Measurements from ENCODE around the gene LY6G6C.

The LY6G6C gene

GRCh38 chr6:31721351-31722020 is at the start of gene LY6G6C:
LY6G6C (minus strand) TSS chr6:31721746; CDS start chr6:31721679, 67 bp downstream.
- Histone ChIP-seq H3K36me3 (ENCODE audit: control insufficient read depth, insufficient read depth, low read length) (peaks cover 7% of the 10 kb centered on the region), H3K9me3 (ENCODE audit: control insufficient read depth, insufficient read depth, low read length) (no peaks in the 10 kb centered on the region), H3K27ac (ENCODE audit: low read depth, low read length) (no peak within 1 kb of the TSS), H3K9ac (ENCODE audit: low read depth, low read length) (no peak within 1 kb of the TSS), H3K27me3 (ENCODE audit: control insufficient read depth, insufficient read depth, low read length) (no peaks in the 10 kb centered on the region), H3K4me3 (ENCODE audit: low read depth, low read length) (no peak within 1 kb of the TSS), H3K4me1 (ENCODE audit: control insufficient read depth, insufficient read depth, low read length) (peaks cover 13% of the 10 kb centered on the region)

DNA sequence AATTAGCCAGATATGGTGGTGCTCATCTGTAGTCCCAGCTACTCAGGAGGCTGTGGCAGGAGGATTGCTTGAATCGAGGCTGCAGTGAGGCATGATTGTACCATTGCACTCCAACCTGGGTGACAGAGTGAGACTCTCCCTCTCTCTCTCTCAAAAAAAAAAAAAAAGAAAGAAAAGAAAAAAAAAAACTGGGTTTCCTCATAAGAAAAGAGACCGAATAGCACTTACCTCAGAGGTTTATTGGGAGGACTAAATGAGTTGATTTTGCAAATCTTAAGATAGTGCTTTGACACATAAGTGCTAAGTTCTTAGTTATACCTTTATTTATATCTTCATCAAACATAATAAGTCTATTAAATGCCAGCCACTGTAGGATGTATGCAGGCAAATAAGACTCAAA is 49.3 kb upstream of the LY6G6C start:
- Histone ChIP-seq H3K4me3 (ENCODE audit: low read depth, low read length) (no peak overlapping the region), H3K4me1 (ENCODE audit: control insufficient read depth, insufficient read depth, low read length) (no peaks in the 10 kb centered on the region), H3K27ac (ENCODE audit: low read depth, low read length) (no peak overlapping the region), H3K36me3 (ENCODE audit: control insufficient read depth, insufficient read depth, low read length) (no peaks in the 10 kb centered on the region), H3K9me3 (ENCODE audit: control insufficient read depth, insufficient read depth, low read length) (no peaks in the 10 kb centered on the region), H3K27me3 (ENCODE audit: control insufficient read depth, insufficient read depth, low read length) (no peaks in the 10 kb centered on the region), H3K9ac (ENCODE audit: low read depth, low read length) (no peak overlapping the region)

DNA sequence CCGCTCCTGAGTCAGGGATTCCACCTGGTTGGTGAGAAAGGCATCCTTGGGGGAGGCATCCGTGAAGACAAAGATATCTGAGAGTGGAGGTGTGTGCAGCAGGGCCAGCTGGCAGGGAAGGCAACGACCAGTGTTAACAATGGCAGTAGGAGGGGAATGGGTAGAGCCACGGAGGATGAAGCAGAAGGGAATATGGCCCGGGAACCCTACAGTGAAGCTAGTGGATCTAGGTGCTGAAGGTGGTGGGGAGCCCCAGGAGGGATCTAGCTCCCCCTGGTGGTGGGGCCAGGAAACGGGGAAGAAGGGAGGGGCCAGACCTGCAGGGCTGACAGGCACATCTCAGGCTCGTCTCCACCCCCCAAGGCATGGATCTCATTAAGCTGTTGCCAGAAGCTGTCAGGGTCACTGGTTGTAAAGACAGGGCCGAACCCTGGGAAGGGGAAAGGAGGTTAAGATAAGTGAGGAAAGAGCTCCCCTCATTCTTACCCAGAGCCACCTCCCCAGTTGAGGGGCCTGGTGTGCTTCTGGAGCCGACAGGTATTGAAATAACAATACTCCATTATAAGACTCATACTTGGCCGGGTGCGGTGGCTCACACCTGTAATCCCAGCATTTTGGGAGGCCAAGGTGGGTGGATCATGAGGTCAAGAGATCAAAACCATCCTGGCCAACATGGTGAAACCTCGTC is 48.3 kb upstream of the LY6G6C start:
- H3K9me3 ChIP-seq (ENCODE audit: control insufficient read depth, insufficient read depth, low read length), result no peaks in the 10 kb centered on the region
- H3K4me1 ChIP-seq (ENCODE audit: control insufficient read depth, insufficient read depth, low read length), result no peaks in the 10 kb centered on the region

GRCh38 chr6:31768363-31769257 is 47.1 kb upstream of the LY6G6C start:
- H3K36me3 ChIP-seq (ENCODE audit: control insufficient read depth, insufficient read depth, low read length), result 0 out of 2 replicates have a peak, but pooled peaks cover 3% of the 10 kb centered on the region
- no peaks in the 10 kb centered on the region for H3K9me3 ChIP-seq (ENCODE audit: control insufficient read depth, insufficient read depth, low read length)
- H3K27ac ChIP-seq (ENCODE audit: low read depth, low read length), result no peak overlapping the region
- no peak overlapping the region for H3K9ac ChIP-seq (ENCODE audit: low read depth, low read length)
- no peak overlapping the region for H3K4me3 ChIP-seq (ENCODE audit: low read depth, low read length)
- H3K27me3 ChIP-seq (ENCODE audit: control insufficient read depth, insufficient read depth, low read length), result no peaks in the 10 kb centered on the region
- no peaks in the 10 kb centered on the region for H3K4me1 ChIP-seq (ENCODE audit: control insufficient read depth, insufficient read depth, low read length)

More for the DNA sequence above, 48.3 kb upstream of the LY6G6C start:
- Histone ChIP-seq H3K36me3 (ENCODE audit: control insufficient read depth, insufficient read depth, low read length) (no peaks in the 10 kb centered on the region), H3K27me3 (ENCODE audit: control insufficient read depth, insufficient read depth, low read length) (no peaks in the 10 kb centered on the region), H3K4me3 (ENCODE audit: low read depth, low read length) (no peak overlapping the region), H3K9ac (ENCODE audit: low read depth, low read length) (no peak overlapping the region), H3K27ac (ENCODE audit: low read depth, low read length) (no peak overlapping the region)

DNA sequence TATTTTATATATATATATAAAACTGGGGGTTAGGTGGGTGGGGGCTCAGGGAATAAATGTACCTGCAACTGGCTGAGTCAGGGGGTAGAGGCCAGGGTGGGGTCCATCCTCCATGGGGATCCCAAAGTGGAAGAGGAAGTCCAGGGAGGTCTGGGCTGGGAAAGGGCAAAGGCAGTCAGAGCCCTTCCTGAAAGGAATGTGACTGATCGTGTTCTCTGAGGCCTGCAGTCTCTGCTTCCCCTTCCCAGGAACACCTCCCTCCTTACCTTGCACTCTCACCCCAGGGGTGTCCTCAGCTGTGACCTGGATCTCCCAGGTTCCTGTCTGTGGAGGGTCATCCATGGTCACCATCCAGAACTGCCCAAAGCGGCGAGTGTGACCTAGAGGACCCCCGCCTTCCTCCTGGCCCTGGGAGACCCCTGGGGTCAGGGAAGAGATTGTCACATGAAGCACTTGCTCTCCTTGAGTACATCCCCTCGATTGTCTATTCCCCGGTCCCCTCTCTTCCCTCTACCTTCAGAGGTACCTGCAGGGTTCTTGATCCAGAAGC is 45.6 kb upstream of the LY6G6C start:
- H3K27me3 ChIP-seq (ENCODE audit: control insufficient read depth, insufficient read depth, low read length), result no peaks in the 10 kb centered on the region
- no peak overlapping the region for H3K4me3 ChIP-seq (ENCODE audit: low read depth, low read length)
- H3K9me3 ChIP-seq (ENCODE audit: control insufficient read depth, insufficient read depth, low read length), result no peaks in the 10 kb centered on the region
- H3K36me3 ChIP-seq (ENCODE audit: control insufficient read depth, insufficient read depth, low read length), result 0 out of 2 replicates have a peak, but pooled peaks cover 3% of the 10 kb centered on the region
- H3K4me1 ChIP-seq (ENCODE audit: control insufficient read depth, insufficient read depth, low read length), result peaks cover 4% of the 10 kb centered on the region; the same call in 1 of the 2 replicates
- no peak overlapping the region for H3K9ac ChIP-seq (ENCODE audit: low read depth, low read length)
- H3K27ac ChIP-seq (ENCODE audit: low read depth, low read length), result no peak overlapping the region

DNA sequence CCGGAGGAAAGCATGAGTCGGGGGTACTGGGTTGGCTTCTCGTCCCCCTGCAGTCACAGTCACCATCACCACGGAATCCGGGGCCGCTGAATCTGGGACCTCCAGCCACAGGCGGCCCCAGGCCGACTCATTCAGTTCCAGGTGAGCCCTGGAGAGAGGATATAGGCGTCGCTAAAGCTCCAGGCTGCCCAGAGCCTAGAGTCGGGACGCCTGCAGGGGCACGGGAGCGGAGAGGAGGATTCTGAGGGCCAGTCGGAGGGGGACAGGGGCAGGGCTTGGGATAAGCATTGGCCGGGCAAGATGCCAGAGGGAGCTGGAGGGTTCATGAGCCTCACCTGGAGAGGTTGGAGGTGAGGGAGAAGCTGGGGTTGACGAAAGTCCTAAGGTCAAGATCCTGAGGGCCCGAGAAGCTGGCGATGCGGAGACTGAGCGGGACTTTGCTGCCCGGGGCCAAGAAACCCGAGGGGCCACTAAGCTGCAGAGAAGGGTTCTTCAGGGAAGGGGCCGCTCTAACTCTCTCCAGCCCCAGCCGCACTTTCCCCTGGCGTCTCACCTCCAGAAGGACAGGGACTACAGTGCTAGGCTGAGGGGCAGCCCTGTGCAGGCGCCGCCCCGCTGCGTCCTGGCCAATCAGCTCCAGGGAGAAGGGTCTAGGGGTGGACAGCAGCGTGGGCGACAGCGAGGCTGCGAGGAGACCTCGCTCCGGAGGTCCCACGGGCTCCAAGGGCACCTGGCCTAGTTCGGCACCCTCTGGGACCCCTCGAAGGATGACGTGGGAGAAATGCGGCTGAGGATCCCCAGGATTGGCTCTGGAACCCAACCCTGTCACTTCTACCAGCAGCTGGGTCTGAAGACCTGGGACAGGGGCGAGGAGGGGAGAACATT is 44.6 kb upstream of the LY6G6C start:
- Histone ChIP-seq H3K9ac (ENCODE audit: low read depth, low read length) (no peak overlapping the region), H3K27me3 (ENCODE audit: control insufficient read depth, insufficient read depth, low read length) (no peaks in the 10 kb centered on the region), H3K9me3 (ENCODE audit: control insufficient read depth, insufficient read depth, low read length) (no peaks in the 10 kb centered on the region), H3K27ac (ENCODE audit: low read depth, low read length) (no peak overlapping the region), H3K4me3 (ENCODE audit: low read depth, low read length) (peak overlapping the region; percentile 36; the same call in 1 of the 2 replicates), H3K36me3 (ENCODE audit: control insufficient read depth, insufficient read depth, low read length) (peaks cover 12% of the 10 kb centered on the region; the same call in 1 of the 2 replicates), H3K4me1 (ENCODE audit: control insufficient read depth, insufficient read depth, low read length) (peaks cover 4% of the 10 kb centered on the region; the same call in 1 of the 2 replicates)

DNA sequence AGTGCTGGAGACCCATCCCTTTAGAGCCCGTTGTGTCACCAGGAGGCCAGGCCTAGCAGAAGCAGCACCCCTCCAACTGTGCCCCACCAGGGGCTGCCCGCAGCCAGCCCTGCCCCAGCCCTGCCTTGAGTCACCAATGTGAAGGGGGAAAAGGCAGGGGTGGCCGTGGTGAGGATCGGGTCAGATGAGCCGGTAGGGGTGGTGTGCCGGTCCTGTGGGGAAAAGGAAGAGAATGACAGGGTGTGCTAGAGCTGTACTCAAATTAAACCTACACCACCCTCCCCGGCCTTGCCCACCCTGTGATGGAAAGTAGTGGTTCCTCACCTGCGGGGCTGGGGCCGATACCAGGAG is 44.0 kb upstream of the LY6G6C start:
- Histone ChIP-seq H3K4me3 (ENCODE audit: low read depth, low read length) (no peak overlapping the region), H3K4me1 (ENCODE audit: control insufficient read depth, insufficient read depth, low read length) (peaks cover 4% of the 10 kb centered on the region; the same call in 1 of the 2 replicates), H3K9ac (ENCODE audit: low read depth, low read length) (no peak overlapping the region), H3K27me3 (ENCODE audit: control insufficient read depth, insufficient read depth, low read length) (no peaks in the 10 kb centered on the region), H3K36me3 (ENCODE audit: control insufficient read depth, insufficient read depth, low read length) (peaks cover 18% of the 10 kb centered on the region; the same call in 1 of the 2 replicates), H3K27ac (ENCODE audit: low read depth, low read length) (no peak overlapping the region), H3K9me3 (ENCODE audit: control insufficient read depth, insufficient read depth, low read length) (no peaks in the 10 kb centered on the region)

- H3K9ac ChIP-seq (ENCODE audit: low read depth, low read length), result no peak overlapping the region
These were observed 42.7 kb upstream of the LY6G6C start for GRCh38 chr6:31764198-31764597.

GRCh38 chr6:31763619-31763940 is 42.0 kb upstream of the LY6G6C start:
- Histone ChIP-seq H3K4me1 (ENCODE audit: control insufficient read depth, insufficient read depth, low read length) (peaks cover 4% of the 10 kb centered on the region; the same call in 1 of the 2 replicates), H3K27ac (ENCODE audit: low read depth, low read length) (peak overlapping the region; percentile 69), H3K9ac (ENCODE audit: low read depth, low read length) (no peak overlapping the region), H3K9me3 (ENCODE audit: control insufficient read depth, insufficient read depth, low read length) (no peaks in the 10 kb centered on the region), H3K4me3 (ENCODE audit: low read depth, low read length) (no peak overlapping the region), H3K36me3 (ENCODE audit: control insufficient read depth, insufficient read depth, low read length) (peaks cover 35% of the 10 kb centered on the region), H3K27me3 (ENCODE audit: control insufficient read depth, insufficient read depth, low read length) (no peaks in the 10 kb centered on the region)

More at GRCh38 chr6:31764198-31764597, 42.7 kb upstream of the LY6G6C start:
- no peak overlapping the region for H3K27ac ChIP-seq (ENCODE audit: low read depth, low read length)
- no peaks in the 10 kb centered on the region for H3K9me3 ChIP-seq (ENCODE audit: control insufficient read depth, insufficient read depth, low read length)
- H3K36me3 ChIP-seq (ENCODE audit: control insufficient read depth, insufficient read depth, low read length), result peaks cover 29% of the 10 kb centered on the region
- H3K4me3 ChIP-seq (ENCODE audit: low read depth, low read length), result no peak overlapping the region
- no peaks in the 10 kb centered on the region for H3K27me3 ChIP-seq (ENCODE audit: control insufficient read depth, insufficient read depth, low read length)
- H3K4me1 ChIP-seq (ENCODE audit: control insufficient read depth, insufficient read depth, low read length), result peaks cover 4% of the 10 kb centered on the region; the same call in 1 of the 2 replicates

Data from HUES48 (cell line).